ENCODE results near the gene CD9. TPM values are rescaled to one million over a fixed set of nuclear protein-coding genes. Genes with fewer than 3 reads are reported as not detected.

CD9 gene
- total RNA-seq, 1 donor from 2014 or later: 6.0 TPM

DNA sequence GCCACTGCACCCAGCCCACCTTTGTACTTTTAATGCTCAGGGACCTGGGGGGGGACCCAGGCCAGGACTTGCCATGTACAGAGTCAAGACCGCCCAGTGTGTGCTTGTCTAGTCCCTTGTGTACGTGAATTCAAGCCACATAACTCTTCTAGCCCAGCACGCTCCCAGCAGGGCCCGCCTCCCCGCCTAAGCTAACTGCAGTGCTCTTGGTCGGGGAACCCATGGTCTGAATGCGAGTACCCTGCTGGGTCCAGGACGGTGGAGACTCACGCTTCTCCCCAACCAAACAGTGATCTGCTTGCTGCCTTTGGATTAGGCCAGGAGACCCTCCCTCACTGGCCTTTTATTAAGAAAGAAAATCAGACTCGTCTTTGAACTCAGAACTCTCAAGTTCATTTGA is 23.3 kb downstream of the CD9 start:
- Mint-ChIP-seq H3K4me3 (ENCODE audit: low read depth) (no peak overlapping the region), H3K9me3 (ENCODE audit: low read depth) (no peaks in the 10 kb centered on the region), H3K4me1 (ENCODE audit: low read depth) (peaks cover 11% of the 10 kb centered on the region), H3K36me3 (ENCODE audit: insufficient read depth) (no peaks in the 10 kb centered on the region), H3K27ac (no peak overlapping the region), H3K27me3 (peaks cover 16% of the 10 kb centered on the region)
- TF ChIP-seq, protein P1, sequence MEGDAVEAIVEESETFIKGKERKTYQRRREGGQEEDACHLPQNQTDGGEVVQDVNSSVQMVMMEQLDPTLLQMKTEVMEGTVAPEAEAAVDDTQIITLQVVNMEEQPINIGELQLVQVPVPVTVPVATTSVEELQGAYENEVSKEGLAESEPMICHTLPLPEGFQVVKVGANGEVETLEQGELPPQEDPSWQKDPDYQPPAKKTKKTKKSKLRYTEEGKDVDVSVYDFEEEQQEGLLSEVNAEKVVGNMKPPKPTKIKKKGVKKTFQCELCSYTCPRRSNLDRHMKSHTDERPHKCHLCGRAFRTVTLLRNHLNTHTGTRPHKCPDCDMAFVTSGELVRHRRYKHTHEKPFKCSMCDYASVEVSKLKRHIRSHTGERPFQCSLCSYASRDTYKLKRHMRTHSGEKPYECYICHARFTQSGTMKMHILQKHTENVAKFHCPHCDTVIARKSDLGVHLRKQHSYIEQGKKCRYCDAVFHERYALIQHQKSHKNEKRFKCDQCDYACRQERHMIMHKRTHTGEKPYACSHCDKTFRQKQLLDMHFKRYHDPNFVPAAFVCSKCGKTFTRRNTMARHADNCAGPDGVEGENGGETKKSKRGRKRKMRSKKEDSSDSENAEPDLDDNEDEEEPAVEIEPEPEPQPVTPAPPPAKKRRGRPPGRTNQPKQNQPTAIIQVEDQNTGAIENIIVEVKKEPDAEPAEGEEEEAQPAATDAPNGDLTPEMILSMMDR (IDR thresholded peaks at IDR 0.05; ENCODE audit: unreplicated experiment): no peak
- DNase-seq (ENCODE audit: low spot score, unreplicated experiment): no peak

DNA sequence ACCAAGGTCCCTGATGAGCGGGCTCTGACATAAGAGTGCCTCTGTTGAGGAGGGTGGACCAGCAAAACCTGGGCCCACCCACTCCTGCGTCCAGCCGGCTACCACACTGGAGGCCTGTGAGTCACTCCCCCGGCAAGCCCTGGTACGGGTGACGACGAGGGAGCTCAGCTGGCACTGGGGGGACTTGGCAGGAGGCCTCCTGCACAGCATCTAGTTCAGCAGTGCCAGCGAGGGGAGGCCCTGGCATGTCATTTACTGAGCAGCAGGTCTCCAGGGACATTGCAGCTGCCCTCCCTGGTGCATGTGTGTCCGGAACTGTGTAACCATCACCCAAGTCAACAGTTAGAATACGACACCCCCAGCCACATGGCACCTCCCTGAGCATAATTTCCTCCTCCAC is 24.4 kb downstream of the CD9 start:
- Mint-ChIP-seq H3K9me3 (ENCODE audit: low read depth) (no peaks in the 10 kb centered on the region), H3K4me1 (ENCODE audit: low read depth) (peaks cover 15% of the 10 kb centered on the region), H3K27ac (no peak overlapping the region), H3K4me3 (ENCODE audit: low read depth) (no peak overlapping the region), H3K27me3 (peaks cover 16% of the 10 kb centered on the region), H3K36me3 (ENCODE audit: insufficient read depth) (no peaks in the 10 kb centered on the region)
- TF ChIP-seq, protein P1 (IDR thresholded peaks at IDR 0.05; ENCODE audit: unreplicated experiment): no peak
- no peak for DNase-seq (ENCODE audit: low spot score, unreplicated experiment)

DNA sequence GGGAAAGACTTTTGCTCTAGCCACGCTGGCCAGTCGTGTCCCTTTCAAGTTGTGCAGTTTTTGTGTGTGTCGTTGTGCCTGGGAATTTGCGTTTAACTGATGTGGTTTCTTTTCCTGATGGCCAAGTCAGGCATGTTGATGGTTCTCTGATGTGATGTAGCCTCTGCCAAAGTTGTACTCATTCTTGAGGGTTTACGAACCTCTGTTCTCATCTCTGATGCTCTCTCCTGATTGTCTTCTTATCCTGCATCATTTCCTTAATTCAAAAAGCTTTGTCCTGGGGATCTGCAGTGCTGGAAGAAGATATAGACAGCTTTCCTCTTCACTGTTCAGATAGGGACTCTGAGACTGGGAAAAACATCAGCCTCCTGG is 25.4 kb downstream of the CD9 start:
- TF ChIP-seq, protein P1 (IDR thresholded peaks at IDR 0.05; ENCODE audit: unreplicated experiment): no peak
- H3K4me3 Mint-ChIP-seq (ENCODE audit: low read depth): no peak overlapping the region
- peaks cover 11% of the 10 kb centered on the region for H3K27me3 Mint-ChIP-seq
- H3K27ac Mint-ChIP-seq: no peak overlapping the region
- H3K9me3 Mint-ChIP-seq (ENCODE audit: low read depth): no peaks in the 10 kb centered on the region
- no peak for DNase-seq (ENCODE audit: low spot score, unreplicated experiment)
- no peaks in the 10 kb centered on the region for H3K36me3 Mint-ChIP-seq (ENCODE audit: insufficient read depth)
- peaks cover 23% of the 10 kb centered on the region for H3K4me1 Mint-ChIP-seq (ENCODE audit: low read depth)

DNA sequence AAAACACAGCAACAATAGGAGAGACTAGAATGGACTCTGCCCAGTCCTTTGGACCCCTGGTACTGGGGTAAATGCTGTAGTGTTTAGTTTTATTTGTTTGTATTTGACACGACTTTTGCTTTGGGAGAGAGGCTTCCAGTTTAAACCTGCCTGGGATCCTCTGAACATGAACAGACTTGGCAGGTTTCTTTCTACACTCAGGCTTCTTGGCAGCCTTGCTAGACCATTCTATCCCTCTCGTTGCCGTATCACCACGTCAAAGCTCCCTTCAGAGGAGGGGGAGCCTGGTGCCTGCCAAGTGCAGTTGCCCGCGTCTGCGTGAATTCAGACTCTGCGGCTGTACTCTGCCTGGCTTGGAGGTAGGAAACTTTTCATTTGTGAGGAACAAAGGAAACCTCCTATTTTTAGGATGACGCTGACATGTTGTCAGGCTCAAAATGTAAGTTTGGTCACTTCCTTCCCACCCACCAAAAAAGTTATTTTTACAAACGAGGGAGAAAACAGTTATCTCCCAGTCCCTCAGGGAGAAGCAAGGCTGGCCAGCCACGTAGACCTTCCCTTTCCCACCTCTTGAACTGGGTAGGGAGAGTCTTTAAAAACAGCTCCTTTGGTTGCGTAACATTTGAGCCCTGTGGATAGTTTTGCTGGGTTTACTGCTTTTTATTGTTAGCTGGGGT is 25.9 kb downstream of the CD9 start:
- H3K27me3 Mint-ChIP-seq: peaks cover 15% of the 10 kb centered on the region
- H3K4me3 Mint-ChIP-seq (ENCODE audit: low read depth): no peak overlapping the region
- H3K27ac Mint-ChIP-seq: peak overlapping the region; percentile 43
- no peak for DNase-seq (ENCODE audit: low spot score, unreplicated experiment)
- no peaks in the 10 kb centered on the region for H3K9me3 Mint-ChIP-seq (ENCODE audit: low read depth)
- H3K4me1 Mint-ChIP-seq (ENCODE audit: low read depth): peaks cover 27% of the 10 kb centered on the region
- TF ChIP-seq, protein P1 (IDR thresholded peaks at IDR 0.05; ENCODE audit: unreplicated experiment): no peak
- no peaks in the 10 kb centered on the region for H3K36me3 Mint-ChIP-seq (ENCODE audit: insufficient read depth)

DNA sequence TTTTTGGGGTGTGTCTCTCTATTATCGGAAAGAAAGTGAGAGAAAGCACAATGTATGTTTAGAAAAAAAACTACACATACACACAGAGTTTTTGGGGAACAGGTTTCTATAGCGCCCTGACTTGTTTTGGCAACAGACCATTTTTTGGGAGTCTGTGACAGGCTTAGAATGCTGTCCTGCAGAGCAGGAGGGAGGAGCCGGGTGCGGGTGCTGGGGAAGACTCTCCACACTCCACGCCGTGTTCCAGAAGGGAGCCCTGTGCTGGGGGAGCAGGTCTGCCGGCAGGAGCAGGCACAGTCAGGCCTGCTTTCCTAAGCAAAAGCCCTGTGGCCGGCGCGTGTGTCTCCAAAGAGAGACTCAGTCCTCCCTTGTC is 26.5 kb downstream of the CD9 start:
- peaks cover 15% of the 10 kb centered on the region for H3K27me3 Mint-ChIP-seq
- no peaks in the 10 kb centered on the region for H3K9me3 Mint-ChIP-seq (ENCODE audit: low read depth)
- H3K4me1 Mint-ChIP-seq (ENCODE audit: low read depth): peaks cover 27% of the 10 kb centered on the region
- TF ChIP-seq, protein P1 (IDR thresholded peaks at IDR 0.05; ENCODE audit: unreplicated experiment): no peak
- H3K27ac Mint-ChIP-seq: peak overlapping the region; percentile 43
- no peak for DNase-seq (ENCODE audit: low spot score, unreplicated experiment)
- no peak overlapping the region for H3K4me3 Mint-ChIP-seq (ENCODE audit: low read depth)
- H3K36me3 Mint-ChIP-seq (ENCODE audit: insufficient read depth): no peaks in the 10 kb centered on the region

Data from progenitor cell of endocrine pancreas (in vitro differentiated cells).